Measurements from ENCODE around the gene NAT9. TPM values are rescaled to one million over a fixed set of nuclear protein-coding genes. Genes with fewer than 3 reads are reported as not detected.

The NAT9 gene
- total RNA-seq, 1 experiment from 2014 or later, result 64.8 TPM

GRCh38 chr17:74792586-74793105 lies 16.5 kb upstream of the NAT9 start:
- DNase-seq (ENCODE audit: unreplicated experiment), result no peak
- intact Hi-C loops (cut with micrococcal nuclease), result no loop called here
- H3K36me3 Mint-ChIP-seq (ENCODE audit: insufficient read depth, unreplicated experiment), result peaks cover 25% of the 10 kb centered on the region
- H3K4me1 Mint-ChIP-seq (ENCODE audit: insufficient read depth, unreplicated experiment), result no peaks in the 10 kb centered on the region
- POLR2A ChIA-PET, result interaction anchor here (1.3 kb wide), 1 partner anchor 64 kb away, joined by 3 read pairs; no protein-coding TSS in a partner anchor
- CTCF ChIA-PET, result interaction anchor here (0.6 to 1.7 kb wide), 5 partner anchors 14 to 76 kb away, joined by 3 to 4 read pairs (median 3); no protein-coding TSS in a partner anchor
- no peak overlapping the region for H3K27ac Mint-ChIP-seq (ENCODE audit: low read depth, unreplicated experiment)
- no peaks in the 10 kb centered on the region for H3K9me3 Mint-ChIP-seq (ENCODE audit: unreplicated experiment)
- TF ChIP-seq CTCF (IDR thresholded peaks at IDR 0.05; ENCODE audit: unreplicated experiment), result no peak
- H3K27me3 Mint-ChIP-seq (ENCODE audit: insufficient read depth, unreplicated experiment), result no peaks in the 10 kb centered on the region
- H3K4me3 Mint-ChIP-seq (ENCODE audit: unreplicated experiment), result no peak overlapping the region
- no TSS peak for BruUV-seq (replicated peaks)

- POLR2A ChIA-PET, result interaction anchor here (1.4 kb wide), 1 partner anchor 14 kb away, joined by 4 read pairs; the partner anchor contains the start of gene NAT9
- no peak for DNase-seq (ENCODE audit: unreplicated experiment)
- intact Hi-C loops (cut with micrococcal nuclease), result loop anchor here (1.0 kb wide), 1 partner anchor 75 kb away; no protein-coding TSS in a partner anchor
- TF ChIP-seq CTCF (IDR thresholded peaks at IDR 0.05; ENCODE audit: unreplicated experiment), result no peak
- Mint-ChIP-seq H3K27me3 (ENCODE audit: insufficient read depth, unreplicated experiment) (no peaks in the 10 kb centered on the region), H3K4me3 (ENCODE audit: unreplicated experiment) (no peak overlapping the region), H3K4me1 (ENCODE audit: insufficient read depth, unreplicated experiment) (peaks cover 6% of the 10 kb centered on the region), H3K9me3 (ENCODE audit: unreplicated experiment) (no peaks in the 10 kb centered on the region), H3K27ac (ENCODE audit: low read depth, unreplicated experiment) (no peak overlapping the region), H3K36me3 (ENCODE audit: insufficient read depth, unreplicated experiment) (peaks cover 27% of the 10 kb centered on the region)
- no TSS peak for BruUV-seq (replicated peaks)
- CTCF ChIA-PET, result interaction anchor here (0.5 to 2.4 kb wide), 23 partner anchors 8 to 1131 kb away, joined by 3 to 15 read pairs (median 3); partner anchors contain the start of gene RAB37
Measured at GRCh38 chr17:74790161-74791058, 14.3 kb upstream of the NAT9 start.

- Mint-ChIP-seq H3K36me3 (ENCODE audit: insufficient read depth, unreplicated experiment) (peaks cover 11% of the 10 kb centered on the region), H3K27me3 (ENCODE audit: insufficient read depth, unreplicated experiment) (no peaks in the 10 kb centered on the region), H3K4me3 (ENCODE audit: unreplicated experiment) (no peak overlapping the region), H3K4me1 (ENCODE audit: insufficient read depth, unreplicated experiment) (peaks cover 6% of the 10 kb centered on the region), H3K27ac (ENCODE audit: low read depth, unreplicated experiment) (no peak overlapping the region), H3K9me3 (ENCODE audit: unreplicated experiment) (no peaks in the 10 kb centered on the region)
- CTCF ChIA-PET, result interaction anchor here (0.7 to 1.1 kb wide), 2 partner anchors 42 to 54 kb away, joined by 3 read pairs; no protein-coding TSS in a partner anchor
- POLR2A ChIA-PET, result no interaction called here
- intact Hi-C loops (cut with micrococcal nuclease), result no loop called here
- no peak for DNase-seq (ENCODE audit: unreplicated experiment)
- TF ChIP-seq CTCF (IDR thresholded peaks at IDR 0.05; ENCODE audit: unreplicated experiment), result no peak
- no TSS peak for BruUV-seq (replicated peaks)
Measured at GRCh38 chr17:74786431-74787055, 10.4 kb upstream of the NAT9 start.

GRCh38 chr17:74785981-74786360 lies 9.8 kb upstream of the NAT9 start:
- no peaks in the 10 kb centered on the region for H3K9me3 Mint-ChIP-seq (ENCODE audit: unreplicated experiment)
- no peak overlapping the region for H3K27ac Mint-ChIP-seq (ENCODE audit: low read depth, unreplicated experiment)
- H3K27me3 Mint-ChIP-seq (ENCODE audit: insufficient read depth, unreplicated experiment), result no peaks in the 10 kb centered on the region
- intact Hi-C loops (cut with micrococcal nuclease), result no loop called here
- H3K4me3 Mint-ChIP-seq (ENCODE audit: unreplicated experiment), result no peak overlapping the region
- CTCF ChIA-PET, result interaction anchor here (0.7 kb wide), 1 partner anchor 41 kb away, joined by 3 read pairs; no protein-coding TSS in a partner anchor
- DNase-seq (ENCODE audit: unreplicated experiment), result no peak
- no TSS peak for BruUV-seq (replicated peaks)
- POLR2A ChIA-PET, result no interaction called here
- H3K4me1 Mint-ChIP-seq (ENCODE audit: insufficient read depth, unreplicated experiment), result peaks cover 6% of the 10 kb centered on the region
- H3K36me3 Mint-ChIP-seq (ENCODE audit: insufficient read depth, unreplicated experiment), result peaks cover 9% of the 10 kb centered on the region
- no peak for TF ChIP-seq CTCF (IDR thresholded peaks at IDR 0.05; ENCODE audit: unreplicated experiment)
